HG03066 (cell line): Measurements from ENCODE around the gene BACE2.
"Not testable (repeated sequence)": the region's sequence is repeated elsewhere in the genome, so short reads cannot be mapped to it uniquely, and the experiment has no call there.

Experiments used
- ATAC-seq: cut with Tn5 transposase; IDR thresholded peaks from one replicate; pipeline ENCODE4 v1.9.1; 2021; ENCODE audit warnings: low read depth; ENCODE audit not compliant: unreplicated experiment

BACE2 gene

DNA sequence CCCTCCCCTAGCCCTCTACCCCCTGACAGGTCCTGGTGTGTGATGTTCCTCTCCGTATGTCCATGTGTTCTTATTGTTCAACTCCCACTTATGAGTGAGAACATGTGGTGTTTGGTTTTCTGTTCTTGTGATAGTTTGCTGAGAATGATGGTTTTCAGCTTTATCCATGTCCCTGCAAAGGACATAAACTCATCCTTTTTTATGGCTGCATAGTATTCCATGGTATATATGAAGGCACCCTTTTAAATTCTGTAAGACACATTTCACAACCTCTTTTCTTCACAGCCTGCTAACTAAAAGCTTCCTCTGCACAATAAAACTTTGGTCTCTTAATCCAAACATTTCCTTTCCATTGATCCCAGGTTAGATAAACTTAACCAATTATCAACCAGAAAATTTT is 88.3 kb downstream of the BACE2 start:
- ATAC-seq, result not testable (repeated sequence)

DNA sequence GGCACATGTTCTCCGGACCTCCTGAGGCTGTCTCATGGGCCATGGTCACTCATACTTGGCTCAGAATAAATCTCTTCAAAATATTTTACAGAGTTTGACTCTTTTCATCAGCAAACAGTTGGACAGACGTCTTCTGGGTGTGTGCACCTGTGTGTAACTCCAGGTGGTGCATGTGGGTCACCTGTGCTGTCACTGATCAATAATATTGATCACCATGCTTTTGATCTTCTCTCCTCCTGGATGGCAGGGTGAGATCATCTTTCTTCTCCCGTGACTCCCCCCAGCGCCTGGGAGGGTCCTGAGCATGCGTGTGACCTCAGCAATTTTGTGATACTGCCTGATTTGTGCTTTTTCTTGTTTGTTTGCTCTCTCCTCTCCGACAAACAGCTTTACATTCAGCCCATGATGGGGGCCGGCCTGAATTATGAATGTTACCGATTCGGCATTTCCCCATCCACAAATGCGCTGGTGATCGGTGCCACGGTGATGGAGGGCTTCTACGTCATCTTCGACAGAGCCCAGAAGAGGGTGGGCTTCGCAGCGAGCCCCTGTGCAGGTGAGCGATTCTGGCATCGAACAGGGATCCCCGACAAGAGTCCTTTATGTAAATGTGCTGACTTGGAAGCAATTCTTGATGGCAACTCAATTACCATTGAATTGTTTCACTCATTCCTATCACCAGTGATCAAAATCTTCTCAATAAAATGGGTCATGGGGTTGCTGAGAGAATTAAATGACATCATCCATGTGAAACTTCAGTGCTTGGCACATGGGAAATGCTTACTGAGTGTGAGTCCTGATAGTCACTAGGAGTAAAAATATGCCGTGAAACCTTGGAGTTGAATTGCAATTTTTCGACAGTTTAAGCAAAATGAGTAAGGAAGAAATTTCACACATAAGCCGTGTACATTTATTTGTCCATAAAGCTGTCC is 89.1 kb downstream of the BACE2 start:
- no peak for ATAC-seq

DNA sequence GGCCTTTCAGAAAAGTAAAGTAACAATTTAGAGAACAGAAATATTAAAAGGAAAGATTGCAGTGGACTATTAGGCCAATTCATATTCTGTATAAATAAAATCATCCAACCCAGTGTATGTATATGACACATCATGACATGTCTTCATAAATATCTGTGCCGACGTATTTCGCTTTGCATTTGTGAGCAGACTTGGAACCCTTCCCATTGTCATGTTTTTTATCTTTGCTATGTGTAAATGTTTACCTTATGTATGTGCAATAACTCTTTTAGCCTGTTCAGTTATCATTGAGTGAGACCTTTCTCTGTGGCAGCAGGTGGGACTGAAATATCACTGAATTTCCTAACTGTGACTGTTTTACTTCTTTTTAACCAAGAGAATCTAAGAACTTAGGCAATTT is 90.7 kb downstream of the BACE2 start:
- no peak for ATAC-seq

DNA sequence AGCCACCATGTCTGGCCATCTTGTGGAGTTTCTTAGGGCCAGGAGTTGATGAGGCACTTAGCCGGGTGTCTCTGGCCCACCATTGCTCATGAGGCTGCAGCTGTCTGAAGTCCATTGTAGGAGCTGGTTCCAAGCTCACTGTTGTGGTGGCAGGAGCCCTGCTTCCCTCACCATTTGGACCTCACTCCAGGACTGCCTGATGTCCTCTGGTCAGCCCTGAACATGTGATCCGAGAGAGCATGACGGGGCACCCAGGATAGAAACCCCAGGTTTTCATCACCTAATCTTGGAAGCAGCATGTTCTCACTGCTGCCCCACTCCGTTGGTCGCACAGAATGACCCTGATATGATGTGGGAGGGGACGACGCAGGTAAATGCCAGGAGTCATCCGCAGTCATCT is 92.5 kb downstream of the BACE2 start:
- ATAC-seq, result no peak

DNA sequence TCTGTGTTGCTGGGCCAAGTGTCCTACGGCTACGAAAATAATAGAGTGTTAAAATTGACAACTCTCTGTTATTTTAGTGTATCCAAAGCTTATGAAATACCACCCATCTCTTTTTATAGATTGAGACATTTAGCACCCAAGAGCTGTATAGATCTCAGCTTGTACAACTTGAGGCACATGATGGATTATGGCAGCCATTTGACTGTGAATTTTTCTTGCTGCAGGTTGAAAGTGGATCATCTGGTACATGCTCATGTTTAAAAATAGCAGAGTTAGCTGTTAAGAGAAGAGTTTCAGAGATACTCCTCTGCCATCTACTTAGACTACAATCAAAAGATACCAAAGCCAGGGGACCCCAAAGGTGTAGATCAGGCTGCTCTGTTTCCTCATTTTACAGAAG is 99.4 kb downstream of the BACE2 start:
- no peak for ATAC-seq

DNA sequence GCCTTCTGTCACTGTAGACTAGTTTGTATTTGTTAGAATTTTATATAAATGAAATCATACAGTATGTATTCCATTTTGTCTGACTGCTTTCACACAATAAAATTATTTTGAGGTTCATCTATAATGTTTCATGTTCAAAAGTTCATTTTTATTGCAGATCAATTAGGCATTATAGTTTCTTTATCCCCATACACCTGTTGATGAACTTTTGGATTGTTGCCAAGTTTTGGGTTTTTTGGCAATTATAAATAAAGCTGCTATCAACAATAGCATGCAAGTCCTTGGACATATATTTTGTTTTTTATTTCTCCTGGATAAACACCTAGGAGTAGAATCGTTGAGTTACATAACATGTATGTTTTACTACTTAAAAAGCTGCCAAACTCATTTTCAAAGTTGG is 101.6 kb downstream of the BACE2 start:
- ATAC-seq, result no peak

DNA sequence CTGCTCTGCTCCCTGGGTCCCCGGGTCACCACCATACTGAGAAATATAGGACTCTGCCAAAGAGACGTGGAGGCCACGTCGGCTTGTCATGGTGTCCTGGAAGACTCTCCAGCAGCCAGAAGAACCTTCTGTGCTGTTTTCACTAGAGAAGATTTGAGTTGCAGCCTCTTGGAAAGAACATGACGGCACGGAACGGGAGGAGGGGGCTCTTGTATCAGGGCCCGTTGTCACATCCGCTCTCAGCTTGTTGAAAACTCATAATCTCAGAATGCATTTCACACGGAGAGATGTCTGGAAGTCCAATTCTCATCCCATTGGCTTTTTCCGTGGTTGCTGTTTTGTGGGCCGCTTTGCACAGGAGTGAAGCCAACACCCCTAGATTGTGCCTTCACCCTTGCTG is 109.2 kb downstream of the BACE2 start:
- no peak for ATAC-seq

DNA sequence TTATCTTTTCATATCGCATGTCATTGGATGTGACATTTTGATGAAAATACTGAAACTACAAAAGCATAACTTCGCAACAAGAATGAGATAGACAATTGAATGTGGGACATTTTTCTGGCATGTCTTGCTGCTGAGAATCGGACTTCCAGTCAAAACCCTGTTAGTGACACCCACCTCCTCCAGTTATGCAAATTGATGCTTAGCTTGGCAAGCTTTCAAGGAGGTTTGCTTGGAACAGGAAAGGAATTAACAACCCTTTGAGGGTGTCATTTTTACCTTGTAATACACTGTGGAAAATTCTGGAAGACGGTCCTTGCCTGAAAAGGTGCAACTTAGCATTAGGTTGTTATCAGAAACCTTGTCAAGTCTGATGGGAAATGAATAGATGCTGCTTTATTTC is 109.9 kb downstream of the BACE2 start:
- no peak for ATAC-seq

DNA sequence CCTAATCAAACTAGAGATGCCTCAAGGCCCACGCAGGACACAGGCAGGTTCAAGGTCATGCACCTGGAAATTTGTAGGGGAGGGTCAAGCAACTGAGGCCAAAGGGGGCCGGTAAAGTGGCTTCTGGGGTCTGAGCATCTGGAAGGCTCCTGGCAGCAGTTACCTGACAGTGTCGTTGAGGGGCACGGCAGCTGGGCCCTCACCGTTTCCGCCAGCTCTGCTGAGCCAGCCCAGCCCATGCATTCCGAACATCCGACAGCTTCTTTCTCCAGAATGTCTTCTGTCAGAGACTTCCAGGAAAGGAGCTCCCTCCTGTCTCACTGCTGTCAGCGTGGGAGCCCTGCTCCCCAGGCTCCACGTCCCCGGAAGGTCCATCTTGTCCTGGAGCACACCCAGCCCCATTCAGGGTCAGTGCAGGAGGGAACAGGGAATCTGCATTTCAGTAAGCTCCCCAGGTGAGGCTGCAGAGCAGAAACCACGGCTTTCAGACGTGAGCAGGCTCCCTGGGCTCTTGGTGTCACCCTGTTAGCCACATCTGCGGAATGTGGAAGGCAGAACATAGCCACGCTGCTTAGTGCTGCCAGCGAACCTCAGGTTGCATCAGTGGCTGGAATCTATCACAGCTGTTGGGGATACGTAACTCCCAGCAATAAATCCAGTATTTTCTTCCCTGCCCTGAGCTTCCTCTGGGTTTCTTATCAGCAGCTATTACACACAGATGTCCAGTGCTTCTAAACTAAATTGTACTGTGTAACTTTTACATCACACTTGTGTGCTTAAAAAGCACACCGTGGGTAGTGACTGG is 112.4 kb downstream of the BACE2 start:
- no peak for ATAC-seq

DNA sequence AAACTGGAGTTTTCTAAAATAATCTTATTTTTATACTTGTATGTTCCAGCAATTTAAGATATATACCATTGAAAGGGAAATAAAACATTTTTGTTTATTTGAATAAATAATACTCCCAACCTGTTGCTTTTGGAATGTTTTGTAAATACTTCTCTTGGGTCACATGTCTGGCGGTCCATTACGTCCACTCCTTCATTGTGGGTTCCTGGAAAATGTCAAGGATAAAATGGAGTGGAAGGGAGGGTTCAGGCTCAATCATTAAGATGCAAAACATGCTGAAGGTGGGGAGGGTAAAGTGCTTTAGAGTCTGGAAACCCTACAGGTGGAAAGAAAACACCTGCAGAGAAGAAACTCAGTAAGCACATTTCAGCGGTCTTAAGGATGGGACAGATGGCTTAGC is 114.5 kb downstream of the BACE2 start:
- ATAC-seq, result no peak

DNA sequence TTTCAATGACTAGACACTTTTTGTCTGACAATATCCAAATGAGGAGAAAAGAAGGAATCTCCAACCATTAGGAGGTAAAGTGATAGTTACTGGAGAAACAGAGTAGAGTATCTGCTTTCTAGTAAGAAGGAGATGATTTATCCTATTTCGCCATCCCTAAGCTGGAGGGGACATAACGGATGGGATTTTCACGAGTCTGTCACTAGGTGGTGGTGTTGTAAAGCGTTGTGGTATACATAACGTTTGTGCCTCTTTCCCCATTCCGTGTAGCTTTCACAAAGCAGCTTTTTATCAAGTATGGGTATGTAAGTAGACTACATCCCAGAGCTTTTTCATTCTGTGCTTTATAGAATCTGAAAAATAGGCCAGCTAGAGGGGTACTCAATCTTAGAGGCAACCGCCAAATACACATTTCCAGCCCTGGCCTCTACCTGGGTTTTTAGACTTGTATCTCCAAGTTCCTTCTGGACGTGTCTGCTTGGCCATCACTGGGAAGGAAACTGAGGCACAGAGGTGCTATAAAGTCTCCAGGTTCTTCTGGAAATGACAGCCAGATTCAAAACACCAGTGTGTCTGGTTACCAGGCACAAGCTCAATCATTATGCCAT is 115.4 kb downstream of the BACE2 start:
- ATAC-seq, result no peak

DNA sequence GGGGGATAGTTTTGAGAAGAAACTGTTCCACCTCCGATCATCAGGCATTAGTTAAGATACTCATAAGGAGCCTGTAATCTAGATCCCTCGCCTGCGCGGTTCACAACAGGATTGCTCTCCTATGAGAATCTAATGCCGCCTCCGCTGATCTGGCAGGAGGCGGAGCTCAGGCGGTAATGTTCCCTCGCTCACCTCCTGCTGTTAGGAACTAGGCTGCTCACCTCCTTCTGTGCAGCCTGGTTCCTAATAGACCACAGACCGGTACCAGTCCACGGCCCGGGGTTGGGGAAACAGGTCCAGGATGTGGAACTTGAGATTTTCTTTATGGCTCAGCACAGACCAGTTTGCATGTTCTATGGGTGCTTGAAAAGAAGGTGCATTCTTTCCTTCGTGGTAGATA is 121.5 kb downstream of the BACE2 start:
- ATAC-seq, result no peak

DNA sequence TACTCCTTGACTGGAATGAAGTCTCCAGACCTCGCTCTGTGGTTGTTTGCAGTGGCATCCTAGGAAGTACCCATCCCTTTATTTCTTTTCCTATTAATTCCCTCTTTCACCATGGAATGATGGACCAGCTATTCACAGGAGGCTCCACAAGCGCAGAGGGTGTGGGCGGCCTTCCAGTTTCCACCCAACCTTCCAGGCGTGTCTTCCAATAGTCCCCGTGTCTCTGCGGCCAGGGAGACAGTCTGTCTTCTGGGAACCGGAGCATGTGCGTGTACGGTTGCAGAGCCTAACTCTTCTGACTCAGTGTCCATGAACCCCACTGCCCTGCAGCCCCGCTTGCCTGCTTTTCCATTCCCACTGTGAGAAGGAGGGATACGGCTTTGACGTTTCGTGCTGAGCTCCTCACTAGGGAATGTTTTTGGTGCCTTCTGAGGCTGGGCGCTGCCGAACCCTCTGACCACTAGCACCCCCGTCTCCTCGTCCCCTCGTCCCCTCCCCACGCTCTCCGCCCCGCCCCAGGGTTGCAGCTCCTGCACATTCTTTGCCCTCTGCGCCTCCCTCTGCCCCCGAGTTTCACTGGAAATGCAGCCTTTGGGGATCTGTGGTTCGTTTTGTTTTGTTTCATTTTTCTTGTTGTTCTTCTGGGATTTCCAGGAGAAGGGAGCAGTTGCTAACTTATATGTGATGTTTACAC is 122.3 kb downstream of the BACE2 start:
- ATAC-seq, result no peak

DNA sequence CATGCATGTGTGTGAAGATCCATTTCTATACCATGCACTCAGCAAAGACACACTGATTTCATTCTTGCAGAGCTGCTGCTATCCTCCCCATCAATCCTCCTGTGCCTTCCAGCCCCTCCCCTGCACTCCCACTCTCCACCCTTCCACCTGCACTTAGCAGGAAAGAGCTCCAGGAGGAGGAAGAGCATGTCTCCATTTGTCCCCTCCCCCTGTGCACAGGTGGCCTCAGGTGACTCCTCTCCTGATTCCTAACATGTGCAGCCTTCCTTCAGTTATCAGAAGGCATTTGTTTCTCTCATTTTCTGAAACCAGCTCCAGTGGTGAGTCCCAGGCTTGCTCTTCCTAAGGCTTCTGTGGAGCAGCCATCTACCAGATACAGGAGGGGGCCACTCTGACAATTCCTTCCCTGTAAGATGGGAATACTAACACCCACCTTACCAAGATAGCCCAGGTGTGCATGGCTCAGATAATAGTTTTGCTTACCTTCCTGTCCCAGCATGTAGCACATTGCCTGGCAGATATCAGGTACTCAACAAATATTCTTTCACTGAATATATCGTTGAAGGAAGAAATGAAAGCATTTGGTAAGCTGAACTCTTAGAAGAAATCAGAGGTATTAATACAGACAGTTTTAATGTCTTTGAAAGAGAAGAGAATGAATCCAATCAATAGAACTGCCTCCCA is 126.7 kb downstream of the BACE2 start:
- no peak for ATAC-seq

DNA sequence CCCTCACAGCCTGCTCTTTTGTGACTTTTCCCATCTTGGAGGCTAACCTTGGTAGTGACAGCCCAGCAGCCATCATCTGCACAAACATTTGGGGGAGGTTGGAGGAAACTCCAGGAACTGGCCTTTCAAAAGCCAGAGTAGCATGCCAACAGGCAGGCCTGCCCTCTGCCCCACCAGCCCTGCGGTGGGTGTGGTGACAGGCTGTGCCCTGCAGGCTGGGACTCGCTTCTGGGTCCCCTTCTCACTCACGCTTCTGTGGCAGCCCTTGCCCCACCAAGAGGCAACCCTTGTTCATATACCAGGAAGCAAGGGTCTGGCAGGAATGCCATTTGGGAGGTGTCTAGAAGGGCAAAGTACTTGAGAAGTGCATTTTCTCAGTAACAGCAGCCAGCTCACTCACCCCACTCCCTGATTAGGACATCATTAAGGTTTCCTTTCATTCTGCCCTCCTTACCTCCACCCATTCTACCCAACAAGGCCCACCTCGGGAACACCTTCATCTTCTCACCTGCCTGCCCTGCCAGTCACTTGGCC is 127.8 kb downstream of the BACE2 start:
- ATAC-seq, result no peak

DNA sequence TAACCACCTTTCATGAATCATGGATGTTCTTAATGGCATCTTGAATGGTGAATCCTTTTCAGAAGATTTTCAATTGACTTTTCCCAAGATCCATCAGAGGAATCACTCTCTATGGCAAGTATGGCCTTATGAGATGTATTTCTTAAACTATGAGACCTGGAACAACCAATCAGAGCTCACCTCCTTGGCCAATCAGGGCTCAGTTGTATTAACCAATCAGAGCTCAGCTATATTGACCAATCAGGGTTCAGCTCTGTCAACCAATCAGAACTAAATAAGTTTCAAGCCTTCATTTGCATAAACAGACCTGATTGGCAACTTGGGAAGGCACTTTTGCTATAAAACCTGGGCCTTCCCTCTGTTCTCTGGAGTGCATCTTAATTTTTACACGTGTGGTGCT is 135.0 kb downstream of the BACE2 start:
- ATAC-seq, result no peak

DNA sequence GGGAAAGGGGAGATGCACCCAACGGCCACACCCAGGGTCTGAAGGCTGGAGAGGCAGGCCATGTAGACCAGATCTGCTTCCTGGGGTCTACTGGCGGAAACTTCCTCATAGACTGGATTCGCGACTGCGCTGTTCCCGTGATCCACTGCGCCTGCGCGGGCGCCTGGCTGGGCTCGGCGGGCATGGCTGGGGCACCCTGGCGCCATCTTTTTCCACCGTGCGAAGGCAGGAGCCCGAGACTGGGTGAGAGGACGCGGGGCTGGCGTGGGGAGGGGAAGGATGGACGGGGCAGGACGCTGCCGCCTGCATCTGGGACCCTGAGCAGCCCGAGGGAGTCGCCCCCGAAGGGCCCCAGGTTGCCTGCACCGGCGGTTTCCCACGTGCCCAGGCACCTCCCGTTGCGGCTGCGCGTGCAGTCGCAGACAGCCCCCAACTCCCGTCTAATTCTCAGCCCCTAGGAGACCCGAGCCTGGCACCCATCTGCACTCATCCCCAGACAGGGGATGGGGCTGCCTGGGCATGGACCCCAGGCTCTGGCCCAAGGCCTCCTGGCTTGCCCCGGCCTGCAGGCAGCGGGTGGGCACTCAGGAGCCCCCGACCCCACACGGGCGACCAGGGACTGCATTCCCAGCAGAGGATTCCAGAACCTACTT is 136.2 kb downstream of the BACE2 start:
- ATAC-seq, result no peak

DNA sequence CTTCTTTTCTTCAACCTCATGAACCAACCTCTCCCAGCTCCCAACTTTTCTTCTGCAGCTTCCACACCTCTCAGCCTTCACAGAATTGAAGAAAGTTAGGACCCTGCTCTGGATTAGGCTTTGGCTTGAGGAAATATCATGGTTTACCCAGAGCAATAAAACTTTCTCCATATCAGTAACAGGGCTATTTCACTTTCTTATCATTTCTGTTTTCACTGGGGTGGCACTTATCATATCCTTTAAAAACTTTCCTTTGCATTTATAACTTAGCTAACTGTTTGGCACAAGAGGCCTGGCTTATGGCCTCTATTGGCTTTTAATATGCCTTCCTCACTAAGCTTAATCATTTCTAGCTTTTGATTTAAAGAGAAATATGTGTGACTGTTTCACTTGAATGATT is 139.3 kb downstream of the BACE2 start:
- no peak for ATAC-seq
